Cardiac atrium fibroblast (primary cell): ENCODE results near the gene CFAP97D1. TPM values are rescaled to one million over a fixed set of nuclear protein-coding genes. Genes with fewer than 3 reads are reported as not detected.

ENCODE experiments used
- total RNA-seq: library from RNA; depleted of rRNA; stranded (reverse); fragments of >200 nt; gene quantifications from 2 replicates; pipeline ENCODE4 v1.2.3, GENCODE V29; 2015

CFAP97D1 gene
- not detected in 2 replicates for total RNA-seq

DNA sequence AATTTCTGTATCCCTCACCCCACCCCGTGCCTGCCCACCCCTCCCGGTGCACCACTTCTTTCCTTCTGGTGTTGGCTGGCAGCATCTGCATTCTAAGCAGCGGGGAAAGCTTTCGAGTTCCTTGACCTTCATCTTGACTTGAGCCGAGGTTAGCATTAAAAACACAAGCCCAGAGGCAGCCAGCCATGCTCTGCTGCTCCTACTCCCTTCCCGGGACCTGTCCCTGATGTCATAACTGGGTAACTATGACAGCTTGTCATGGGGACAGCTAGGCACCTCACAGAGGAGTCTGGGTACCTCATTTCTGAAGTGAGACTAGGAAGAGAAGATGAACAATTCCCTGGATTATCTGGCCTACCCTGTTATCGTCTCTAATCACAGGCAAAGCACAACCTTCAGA lies at the start of gene CFAP97D1:
CFAP97D1 (plus strand) TSS at position 301 of the 400 bp plus-strand sequence; CDS start at position 329, 28 bp downstream.

DNA sequence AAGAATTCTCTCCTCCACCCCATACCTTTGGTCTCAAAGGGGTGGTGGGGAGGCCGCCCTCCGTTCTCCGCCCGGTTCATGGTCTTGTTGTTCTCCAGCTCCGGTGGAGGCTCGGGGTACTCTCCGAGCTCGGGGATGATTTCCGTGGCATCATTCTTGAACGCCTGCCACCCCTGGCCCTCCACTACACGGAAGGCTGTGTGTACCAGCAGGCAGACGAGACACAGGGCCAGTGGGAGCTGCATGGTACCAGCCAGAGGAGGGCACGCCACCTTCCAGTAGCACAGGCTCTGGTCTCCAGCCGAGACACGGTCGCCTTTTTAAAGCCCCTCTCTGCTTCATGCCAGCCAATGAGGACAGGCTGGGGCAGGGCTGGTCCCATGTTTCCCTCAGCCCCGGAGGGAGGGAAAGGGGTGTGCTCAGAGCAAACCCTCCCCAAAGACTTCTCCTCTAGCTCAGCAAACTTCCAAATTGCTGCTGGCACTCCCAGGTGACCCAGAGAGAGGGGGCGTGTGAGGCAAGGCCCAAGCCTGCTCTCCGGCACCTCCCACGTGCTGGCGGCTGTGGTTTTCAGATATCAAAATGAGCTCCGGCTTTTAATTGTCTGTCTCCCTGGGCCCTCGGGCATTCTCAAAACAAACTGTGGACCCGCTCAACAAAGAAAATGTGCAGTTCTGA lies 21.6 kb upstream of the CFAP97D1 start, which contains the start of gene SOST:
SOST (minus strand) TSS at position 295 of the 678 bp plus-strand sequence; CDS start at position 245, 50 bp downstream.

DNA sequence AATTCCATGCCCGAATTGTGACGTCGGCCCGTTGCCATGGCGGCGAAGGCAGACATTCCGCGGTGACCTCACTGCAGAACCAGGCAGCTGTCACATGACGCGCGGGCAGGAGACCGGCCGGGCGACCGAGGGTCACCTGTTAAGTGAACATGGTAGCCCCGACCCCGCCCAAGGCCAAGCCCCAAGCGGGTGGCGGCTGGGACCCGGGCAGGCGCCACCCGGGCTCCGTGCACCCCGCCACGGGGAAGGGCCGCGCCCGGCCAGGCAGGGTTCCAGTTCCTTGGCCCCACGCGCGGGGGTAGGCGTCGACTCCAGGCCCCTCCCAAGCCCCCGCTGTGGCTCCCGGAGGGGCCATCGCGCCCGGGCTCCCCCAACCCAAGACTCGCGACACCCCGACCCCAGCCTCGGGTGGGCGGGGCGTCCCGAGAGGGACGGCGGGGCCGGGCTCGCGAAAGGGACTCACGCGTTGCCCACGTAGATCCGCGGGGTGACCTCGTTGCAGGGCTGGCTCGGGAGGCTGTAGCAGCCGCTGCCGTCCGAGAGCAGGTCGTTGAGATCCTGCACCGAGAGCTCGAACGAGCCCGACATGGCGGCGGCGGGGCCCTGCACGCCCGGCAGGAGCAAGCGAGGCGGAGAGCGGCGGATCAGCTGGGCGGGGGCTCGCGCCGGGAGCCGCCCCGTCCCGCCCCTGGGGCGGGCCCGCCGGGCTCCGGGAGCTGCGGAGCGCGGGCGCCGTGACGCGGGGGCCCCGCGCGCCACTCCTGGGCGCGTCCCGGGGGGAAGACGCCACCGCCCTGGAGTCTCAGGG lies 1.7 kb upstream of the CFAP97D1 start, which contains the start of gene DUSP3:
DUSP3 (minus strand) TSS at position 641 of the 808 bp plus-strand sequence; CDS start at position 588, 53 bp downstream.

DNA sequence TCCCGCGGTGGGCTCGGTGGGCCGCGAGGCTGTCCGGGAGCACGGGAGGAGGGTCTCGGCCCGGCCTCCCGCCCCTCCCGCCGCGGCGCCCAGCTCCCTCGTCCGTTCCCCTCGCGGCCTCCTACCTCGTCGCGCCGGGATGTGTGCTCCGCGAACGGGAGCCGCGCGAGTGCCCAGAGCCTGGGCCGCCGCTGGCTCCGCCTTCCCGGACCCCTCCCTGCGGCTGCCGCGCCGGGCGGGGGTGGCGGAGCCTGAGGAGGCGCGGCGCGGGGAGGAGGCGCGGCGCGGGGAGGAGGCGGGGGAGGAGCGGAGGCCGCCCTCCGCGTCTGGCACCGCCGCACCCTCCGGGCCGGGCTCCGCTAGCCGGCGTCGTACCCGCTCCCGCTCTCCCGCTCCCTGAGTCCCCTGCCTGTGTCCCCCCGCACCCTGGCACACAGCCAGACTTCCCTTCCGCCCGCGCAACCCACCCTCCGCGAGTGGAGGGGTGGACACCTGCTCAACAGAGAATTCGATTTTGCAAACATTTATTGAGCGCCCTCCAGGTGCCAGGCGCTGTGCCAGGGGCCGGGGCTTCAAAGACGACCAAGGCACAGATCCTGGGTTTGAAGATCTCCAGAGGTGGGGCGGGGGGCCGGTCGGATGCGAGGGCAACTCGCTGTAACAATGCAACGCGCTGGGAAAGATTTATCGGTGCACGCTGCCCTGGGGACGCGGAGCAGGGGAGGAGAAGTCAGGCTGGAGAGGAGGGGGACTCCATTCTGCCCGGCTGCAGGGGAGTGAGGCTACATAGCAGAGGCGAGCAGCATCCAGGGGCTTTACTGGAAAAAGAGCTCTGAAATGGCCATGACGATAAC lies 53.0 kb downstream of the CFAP97D1 start, which contains the start of gene MPP3:
MPP3 (minus strand) TSS at position 171 of the 854 bp plus-strand sequence. CDS start 1,240 bp downstream, outside the sequence.

Other genes starting within 250 kb of the CFAP97D1 start
- gene ETV4, start 234.1 kb upstream of the CFAP97D1 start, total RNA-seq, result 10.9 and 17.0 TPM in 2 replicates
- 0.54 TPM in 1 of 2 replicates, not detected in the other for gene MEOX1, start 118.5 kb upstream of the CFAP97D1 start, total RNA-seq
- gene SOST, start 21.6 kb upstream of the CFAP97D1 start, total RNA-seq, result not detected in 2 replicates
- gene DUSP3, start 1.5 kb upstream of the CFAP97D1 start, total RNA-seq, result 32.9 and 42.4 TPM in 2 replicates
- gene MPP3, start 52.7 kb downstream of the CFAP97D1 start, total RNA-seq, result 4.4 and 6.3 TPM in 2 replicates
- not detected in 2 replicates for gene CD300LG, start 66.7 kb downstream of the CFAP97D1 start, total RNA-seq
- 5.2 and 10.3 TPM in 2 replicates for gene MPP2, start 127.1 kb downstream of the CFAP97D1 start, total RNA-seq
- gene PPY, start 162.0 kb downstream of the CFAP97D1 start, total RNA-seq, result not detected in 2 replicates
- gene PYY, start 173.5 kb downstream of the CFAP97D1 start, total RNA-seq, result not detected in 2 replicates
- 2.2 and 3.9 TPM in 2 replicates for gene NAGS, start 224.2 kb downstream of the CFAP97D1 start, total RNA-seq
- gene TMEM101, start 234.5 kb downstream of the CFAP97D1 start, total RNA-seq, result 33.2 and 38.9 TPM in 2 replicates